HS-5 (cell line): ENCODE results near the gene TAS2R14.
A peak's percentile ranks its signal among the peaks of the same experiment; 100 is the strongest.

Source experiments
- DNase-seq: peaks from one replicate; pipeline ENCODE4 v3.0.0-alpha.2; 2012; ENCODE audit warnings: low read depth

The TAS2R14 gene, protein sequence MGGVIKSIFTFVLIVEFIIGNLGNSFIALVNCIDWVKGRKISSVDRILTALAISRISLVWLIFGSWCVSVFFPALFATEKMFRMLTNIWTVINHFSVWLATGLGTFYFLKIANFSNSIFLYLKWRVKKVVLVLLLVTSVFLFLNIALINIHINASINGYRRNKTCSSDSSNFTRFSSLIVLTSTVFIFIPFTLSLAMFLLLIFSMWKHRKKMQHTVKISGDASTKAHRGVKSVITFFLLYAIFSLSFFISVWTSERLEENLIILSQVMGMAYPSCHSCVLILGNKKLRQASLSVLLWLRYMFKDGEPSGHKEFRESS

DNA sequence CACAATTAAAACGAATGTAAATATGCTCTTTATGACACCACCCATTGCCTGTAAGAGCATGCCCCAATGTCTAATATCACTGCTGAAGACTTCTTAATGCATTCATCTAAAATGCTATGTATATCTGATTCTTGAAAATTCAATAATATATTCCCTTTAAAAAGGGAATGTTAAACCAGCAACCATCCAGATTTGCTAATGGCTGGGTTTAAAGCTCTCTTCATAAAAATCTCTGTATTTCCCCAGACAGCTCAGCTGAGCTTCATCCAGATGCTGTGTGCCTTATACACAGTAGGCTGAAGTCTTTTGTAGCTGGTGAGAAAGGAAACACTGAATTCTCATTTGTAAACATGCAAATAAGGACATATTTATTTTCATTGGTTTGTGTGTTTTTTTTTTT, at the start of gene TAS2R14:
Gene TAS2R14 (minus strand): TSS at position 101 of the 400 bp plus-strand sequence. CDS start 56 bp downstream, at position 45.
- DNase-seq = no peak

DNA sequence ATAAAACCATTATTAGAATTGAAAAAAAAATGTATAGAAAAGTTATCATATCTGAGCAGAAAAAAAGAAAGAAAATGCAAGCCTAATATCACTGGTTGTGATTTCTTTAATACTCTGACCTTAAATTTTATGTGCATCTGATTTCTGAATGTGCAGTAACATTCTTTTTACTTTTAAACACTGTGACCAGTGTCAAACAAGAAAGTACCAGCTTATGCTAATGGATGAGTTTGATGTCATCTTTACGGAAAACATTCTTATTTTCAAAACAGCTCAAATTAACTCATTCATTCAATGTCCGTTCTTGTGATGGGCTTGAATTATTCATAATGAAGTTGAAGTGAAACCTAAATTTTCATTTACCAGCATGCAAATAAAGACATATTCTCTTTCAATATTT, 47.7 kb upstream of the TAS2R14 start, which contains the start of gene TAS2R50:
Gene TAS2R50 (minus strand): TSS at position 101 of the 400 bp plus-strand sequence. CDS start 52 bp downstream, at position 49.
- DNase-seq = no peak

DNA sequence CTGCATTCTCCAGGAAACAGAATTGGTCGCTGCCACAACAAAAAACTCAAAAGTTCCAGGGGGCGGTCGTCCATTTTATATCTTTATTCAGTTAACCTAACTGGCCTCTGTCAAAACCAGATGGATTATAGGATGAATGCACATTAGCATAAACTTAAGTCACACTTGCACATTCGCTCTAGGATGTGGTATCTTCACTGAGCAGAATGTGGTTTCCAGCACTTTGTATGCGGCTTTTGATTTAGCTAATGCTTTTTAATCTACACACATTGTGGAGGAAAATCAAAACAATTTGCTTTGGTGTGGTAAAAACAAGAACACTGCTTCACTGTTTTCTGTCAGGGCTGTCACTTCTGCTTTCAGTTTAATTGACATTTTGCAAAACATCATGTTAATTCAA, 43.2 kb upstream of the TAS2R14 start:
- no peak for DNase-seq

DNA sequence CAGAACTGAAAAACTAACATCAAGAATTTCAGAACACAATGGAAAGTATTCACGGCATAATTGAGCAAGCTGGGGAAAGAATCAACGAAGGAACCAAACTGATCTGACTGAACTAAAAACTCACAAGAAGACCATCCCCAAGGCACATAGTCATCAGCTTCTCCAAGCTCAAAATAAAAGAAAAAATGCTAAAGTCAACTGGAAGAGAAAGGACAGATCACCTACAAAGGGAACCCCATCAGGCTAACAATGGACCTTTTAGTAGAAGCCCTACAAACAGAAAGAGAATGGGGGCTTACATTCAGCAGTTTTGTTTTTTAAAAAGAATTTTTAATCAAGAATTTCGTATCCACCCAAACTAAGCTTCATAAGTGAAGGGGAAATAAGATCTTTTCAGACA, 35.9 kb upstream of the TAS2R14 start:
- DNase-seq = no peak

DNA sequence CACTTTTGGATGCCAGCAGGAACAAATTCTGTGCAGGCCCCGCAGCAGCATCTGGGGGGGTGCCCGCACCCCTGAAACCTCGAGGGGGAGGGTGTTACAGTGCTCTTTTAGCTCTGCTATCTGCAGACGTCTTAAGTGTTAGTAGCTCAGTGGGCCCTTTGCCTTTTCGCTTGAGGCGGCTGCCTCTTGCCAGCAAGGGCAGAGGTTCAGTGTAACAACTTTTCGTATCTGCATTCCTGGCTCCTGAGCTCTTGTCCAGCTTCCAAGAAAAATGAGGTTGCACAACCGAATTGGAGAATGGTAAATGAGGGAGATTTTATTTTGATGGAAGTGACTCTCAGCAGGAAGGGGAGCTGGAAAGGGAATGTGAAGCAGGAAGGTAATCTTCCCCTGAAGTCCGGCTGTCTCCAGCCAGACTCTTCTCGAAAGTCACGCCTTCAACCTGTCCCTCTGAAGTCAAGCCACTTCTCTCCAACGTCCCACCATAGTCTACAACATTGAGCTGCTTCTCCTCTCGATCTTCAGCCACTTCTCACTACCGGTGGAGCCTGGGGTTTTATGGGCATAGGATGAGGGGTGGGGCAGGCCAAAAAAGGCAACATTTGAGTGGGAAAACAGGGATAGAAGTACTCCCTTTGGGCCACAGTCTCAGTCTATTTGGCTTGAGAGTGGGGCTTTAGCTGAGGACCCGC, 29.8 kb upstream of the TAS2R14 start:
- peak; percentile 40 for DNase-seq

DNA sequence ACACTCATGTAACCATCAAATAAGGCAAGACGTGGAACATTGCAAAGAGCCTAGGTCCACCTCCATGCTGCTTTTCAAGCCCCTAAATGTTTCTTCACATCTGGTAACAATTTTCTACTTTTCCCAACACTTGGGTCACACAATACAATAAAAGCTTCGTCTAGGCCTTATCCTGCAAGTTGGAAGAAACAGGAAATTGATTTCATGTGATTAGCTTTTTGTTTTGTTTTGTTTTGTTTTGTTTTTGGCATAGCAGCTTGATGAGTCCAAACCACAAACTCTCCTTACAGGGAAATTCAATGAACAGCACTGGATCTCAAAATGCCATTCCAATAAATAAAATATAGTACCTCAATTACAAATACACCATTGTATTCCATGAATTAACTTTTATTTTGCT, 28.3 kb upstream of the TAS2R14 start:
- DNase-seq = peak; percentile 56

DNA sequence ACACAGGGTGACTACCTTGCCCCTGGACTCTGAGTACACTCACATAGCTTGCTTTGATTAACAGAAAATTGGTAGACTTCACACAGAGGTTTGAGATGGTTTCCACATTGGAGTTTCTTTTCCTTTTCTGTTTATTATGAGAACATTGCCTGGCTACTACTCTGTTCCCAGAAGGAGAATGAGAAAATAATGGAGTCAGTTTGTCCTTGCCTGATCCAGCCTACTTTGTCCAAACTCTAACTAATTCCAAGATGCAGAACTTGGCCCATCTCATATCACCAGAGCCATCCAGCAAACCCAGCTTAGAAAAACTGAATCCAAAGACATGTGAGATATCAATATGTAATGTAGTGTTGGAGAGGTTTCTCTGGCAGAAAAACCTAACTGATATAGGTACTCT, 27.3 kb upstream of the TAS2R14 start:
- DNase-seq = no peak

DNA sequence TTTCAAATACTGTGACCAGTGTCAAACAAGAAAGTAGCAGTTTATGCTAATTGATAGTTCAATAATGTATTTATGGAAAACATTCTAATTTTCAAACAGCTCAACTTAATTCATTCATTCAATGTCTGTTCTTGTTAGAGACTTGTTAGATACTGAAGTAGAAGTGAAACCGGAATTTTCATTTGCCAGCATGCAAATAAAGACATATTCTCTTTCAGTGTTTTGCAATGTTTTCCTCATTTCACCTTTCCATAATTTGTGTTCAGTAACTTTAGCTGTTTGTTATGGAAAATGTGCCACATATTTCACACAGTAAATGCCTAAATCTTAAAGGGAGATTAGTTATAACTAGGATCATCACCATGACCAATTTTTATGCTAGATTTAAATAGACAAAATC, 26.4 kb upstream of the TAS2R14 start:
- DNase-seq = no peak

DNA sequence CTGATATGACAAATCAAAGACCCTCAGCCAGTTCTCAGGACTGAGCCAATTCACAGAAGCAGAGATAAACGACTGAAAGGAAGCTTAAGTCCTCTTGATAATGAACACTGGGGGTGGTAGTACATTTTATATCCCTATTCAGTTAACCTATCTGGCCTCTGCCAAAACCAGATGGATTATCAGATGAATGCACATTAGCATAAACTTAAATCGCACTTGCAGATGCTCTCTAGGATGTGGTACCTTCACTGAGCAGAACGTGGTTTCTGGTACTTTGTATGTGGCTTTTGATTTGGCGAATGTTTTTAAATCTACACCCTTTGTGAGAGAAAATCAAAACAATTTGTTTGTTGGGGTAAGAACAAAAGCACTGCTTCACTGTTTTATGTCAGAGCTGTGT, 21.1 kb upstream of the TAS2R14 start:
- DNase-seq = no peak

DNA sequence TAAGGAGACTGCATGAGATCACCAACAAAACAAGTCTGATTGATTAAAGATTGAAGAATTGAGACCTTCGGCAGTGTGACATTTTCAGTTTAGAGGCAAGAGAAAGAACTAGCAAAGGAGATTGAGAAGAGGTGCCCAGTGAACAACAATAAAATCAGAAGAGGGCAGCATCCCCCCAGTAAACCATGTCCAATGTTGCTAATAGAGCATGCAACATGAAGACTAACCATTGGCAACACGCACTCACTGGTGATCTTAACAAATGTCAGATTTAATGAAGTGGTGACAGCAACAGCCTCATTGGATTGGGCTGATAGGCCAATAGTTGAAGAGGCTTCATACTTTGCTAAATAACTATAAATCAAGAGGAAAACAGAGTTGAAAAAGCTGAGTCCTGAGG, 20.7 kb upstream of the TAS2R14 start:
- DNase-seq = no peak

DNA sequence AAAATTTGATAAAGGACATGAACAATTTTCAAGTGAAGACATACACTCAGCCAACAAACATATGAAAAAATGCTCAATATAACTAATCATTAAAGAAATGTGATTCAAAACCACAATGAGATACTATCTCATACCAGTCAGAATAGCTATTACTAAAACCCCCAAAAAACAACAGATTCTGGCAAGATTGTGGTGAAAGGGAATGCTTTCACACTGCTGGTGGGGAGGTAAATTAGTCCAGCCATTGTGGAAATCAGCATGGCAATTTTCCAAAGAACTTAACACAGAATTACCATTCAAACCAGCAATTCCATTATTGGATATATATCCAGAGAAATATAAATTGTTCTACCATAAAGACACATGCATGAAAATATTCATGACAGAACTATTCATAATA, 18.7 kb upstream of the TAS2R14 start:
- no peak for DNase-seq

DNA sequence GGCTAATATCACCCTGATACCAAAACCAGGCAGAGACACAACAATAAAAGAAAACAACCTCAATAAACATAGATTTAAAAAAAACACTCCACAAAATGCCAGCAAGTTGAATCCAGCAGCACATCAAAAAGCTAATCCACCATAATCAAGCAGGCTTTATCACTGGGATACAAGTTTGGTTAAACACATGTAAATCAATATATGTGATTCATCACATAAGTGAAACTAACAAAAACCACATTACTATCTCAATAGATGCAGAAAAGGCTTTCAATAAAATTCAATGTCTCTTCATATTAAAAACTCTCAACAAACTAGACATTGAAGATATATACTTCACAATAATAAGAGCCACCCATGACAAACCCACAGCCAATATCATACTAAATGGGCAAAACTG, 17.0 kb upstream of the TAS2R14 start:
- DNase-seq = no peak

DNA sequence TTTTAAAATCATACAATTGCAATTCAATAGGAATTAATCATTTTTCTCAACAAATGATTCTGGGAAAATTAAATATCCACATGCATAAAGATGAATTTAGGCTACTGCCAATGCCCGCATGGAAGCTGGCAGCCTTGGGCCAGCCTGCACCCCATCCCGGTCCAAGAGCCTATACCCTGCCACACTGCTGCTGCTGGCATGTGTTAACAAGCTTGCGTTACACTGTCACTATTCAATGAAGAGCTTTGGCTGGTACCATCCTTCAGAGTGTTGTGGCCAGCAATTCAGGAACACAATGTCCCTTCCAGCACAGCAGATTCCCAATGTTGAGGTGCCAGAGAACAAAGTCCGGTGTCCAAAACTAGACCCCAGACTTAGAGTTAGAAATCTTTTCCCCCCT, 13.6 kb upstream of the TAS2R14 start:
- DNase-seq = no peak

DNA sequence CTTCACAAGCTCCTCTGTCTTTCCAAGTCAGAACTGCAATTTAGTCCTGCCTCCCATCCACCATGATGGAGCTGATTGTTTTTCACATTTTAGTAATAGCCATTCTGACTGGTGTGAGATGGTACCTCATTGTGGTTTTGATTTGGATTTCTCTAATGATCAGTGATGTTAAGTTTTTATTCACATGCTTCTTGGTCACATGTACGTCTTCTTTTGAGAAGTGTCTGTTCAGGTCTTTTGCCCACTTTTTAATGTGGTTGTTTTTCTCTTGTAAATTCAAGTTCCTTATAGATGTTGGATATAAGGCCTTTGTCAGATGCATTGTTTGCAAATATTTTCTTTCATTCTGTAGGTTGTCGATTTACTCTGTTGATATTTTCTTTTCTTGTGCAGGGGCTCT, 4.1 kb upstream of the TAS2R14 start:
- no peak for DNase-seq

DNA sequence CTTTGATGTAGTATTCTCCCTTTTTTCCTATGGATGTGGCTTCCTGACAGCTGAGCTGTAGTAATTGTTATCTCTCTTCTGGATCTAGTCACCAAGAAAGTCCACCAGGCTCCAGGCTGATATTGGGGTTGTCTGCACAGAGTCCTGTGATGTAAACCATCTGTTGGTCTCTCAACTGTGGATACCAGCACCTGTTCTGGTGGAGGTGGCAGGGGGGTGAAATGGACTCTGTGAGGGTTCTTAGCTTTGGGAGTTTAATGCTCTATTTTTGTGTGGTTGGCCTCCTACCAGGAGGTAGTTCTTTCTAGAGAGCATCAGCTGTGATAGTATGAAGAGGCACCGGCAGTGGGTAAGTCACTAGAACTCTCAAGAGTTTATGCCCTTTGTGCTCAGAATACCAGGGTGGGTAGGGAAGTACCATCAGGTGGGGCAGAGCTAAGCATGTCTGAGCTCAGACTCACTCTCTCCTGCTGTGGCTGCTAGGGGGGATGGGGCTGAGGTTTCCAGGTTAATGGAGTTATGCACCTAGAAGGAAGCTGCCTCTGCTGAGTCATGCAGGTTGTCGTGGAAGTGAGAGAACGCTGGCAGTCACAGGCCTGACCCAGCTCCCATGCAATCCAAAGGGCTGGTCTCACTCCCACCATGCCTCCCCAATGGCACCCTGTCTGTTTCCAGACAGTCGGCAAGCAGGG, 3.0 kb upstream of the TAS2R14 start:
- DNase-seq = no peak

DNA sequence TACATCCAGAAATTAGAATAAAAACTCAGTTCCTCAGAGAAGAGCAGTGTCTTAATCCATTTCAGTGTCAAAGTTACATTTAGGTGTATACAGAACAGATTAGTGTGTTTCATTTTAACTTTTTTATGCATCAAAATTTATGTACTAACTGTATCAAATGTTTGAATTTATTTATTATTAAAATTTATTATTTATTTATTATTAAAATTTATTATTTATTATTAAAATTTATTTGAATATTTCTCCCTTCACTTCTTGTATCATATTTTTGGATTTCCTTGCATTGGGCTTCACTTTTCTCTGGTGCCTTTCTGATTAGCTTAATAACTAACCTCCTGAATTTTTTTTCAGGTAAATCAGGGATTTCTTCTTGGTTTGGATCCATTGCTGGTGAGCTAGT, 2.3 kb upstream of the TAS2R14 start:
- no peak for DNase-seq

DNA sequence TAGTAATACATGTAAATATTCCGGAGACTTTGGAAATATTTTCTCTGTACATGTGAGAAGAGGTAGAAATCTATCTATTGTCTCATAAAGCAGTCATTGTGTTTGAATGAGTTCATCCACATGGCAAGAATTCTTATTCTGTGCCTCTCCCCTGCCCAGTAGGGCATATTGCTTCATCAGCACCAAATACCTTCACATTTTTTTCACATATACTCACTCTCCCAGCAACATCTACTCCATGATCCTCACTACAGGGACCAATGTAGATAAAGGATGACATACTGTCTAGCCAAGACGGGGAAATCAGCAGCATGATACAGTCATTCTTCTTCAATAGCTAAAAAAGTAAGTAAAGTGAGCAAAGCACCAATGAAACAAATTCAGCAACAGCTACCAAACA, 1.3 kb upstream of the TAS2R14 start:
- DNase-seq = peak; percentile 80

DNA sequence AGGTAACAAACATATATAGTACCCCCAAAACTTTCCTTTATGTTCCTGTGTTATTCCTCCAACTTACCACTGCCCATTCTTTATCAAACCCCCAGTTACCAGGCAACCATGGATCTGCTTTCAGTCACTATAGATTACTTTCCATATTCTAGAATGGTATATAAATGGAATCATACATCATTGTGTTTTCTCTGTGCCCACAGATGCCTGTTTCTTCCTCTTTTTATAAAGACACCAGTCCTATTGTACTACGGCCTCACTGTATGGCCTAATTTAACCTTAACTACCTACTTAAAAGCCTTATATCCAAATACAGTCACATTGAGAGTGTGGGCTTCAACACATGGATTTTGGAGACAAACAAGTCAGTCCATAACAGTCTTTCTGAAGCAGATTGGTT, 2.6 kb downstream of the TAS2R14 start:
- no peak for DNase-seq

DNA sequence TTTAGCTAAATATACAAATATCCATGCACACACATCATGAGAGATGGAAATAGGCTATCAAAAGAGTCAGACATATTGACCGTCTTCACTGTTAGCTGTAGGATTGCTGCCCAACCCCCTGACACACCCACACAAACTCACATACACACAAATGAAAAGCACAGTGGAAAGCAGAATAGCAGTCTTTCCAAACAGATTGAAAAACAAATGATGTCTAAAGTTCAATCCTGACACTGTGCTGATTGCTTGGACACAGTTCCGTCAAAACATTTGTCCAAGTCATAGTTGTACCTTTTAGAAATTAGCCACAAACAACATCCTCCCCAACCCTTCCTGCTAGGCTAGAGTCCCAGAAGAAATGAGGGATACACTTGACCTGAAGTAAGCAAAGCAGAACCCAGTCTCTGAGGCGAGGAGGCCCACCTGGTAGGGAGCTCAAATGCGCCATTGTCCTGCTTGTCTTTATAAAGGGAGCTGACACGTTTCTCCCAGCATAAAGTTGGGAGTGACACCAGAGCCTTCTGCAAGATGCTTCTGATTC, 10.2 kb downstream of the TAS2R14 start, which contains the start of gene PRH2:
Gene PRH2 (plus strand): TSS at position 491 of the 541 bp plus-strand sequence. CDS start 38 bp downstream, at position 529.
- DNase-seq = no peak

DNA sequence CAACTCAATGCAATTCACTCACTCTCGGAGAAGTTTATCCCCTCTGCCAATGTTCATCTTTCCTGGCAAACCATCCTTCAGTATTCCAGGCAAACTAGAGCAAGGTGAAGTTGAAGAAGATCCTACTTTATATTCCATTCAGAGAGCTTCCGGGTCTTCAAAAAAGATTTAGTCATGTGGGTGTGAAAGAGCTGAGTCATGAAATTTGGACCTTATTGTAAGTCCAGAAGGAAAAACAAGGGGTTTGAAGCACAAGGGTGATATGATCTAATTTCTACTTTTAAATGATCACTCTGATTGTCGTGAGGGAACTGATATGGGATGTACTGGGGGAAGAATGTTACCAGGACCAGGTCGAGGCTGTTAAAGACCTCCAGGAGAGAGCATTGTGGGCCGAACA, 12.8 kb downstream of the TAS2R14 start:
- DNase-seq = no peak

DNA sequence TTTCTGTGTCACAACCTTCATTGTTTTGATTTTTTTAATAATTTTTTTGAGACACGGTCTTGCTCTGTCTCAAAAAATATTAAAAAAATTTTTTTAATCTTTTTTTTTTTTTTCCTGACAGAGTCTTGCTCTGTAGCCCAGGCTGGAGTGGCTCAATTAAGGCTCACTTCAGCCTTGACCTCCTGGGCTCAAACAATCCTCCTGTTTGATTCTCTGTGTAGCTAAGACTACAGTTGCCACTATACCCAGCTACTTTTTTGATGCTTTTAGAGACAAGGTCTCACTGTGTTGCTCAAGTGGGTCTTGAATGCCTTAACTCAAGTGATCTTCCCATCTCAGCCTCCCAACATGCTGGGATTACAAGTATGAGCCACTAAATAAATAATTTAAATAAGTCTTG, 19.3 kb downstream of the TAS2R14 start:
- no peak for DNase-seq

DNA sequence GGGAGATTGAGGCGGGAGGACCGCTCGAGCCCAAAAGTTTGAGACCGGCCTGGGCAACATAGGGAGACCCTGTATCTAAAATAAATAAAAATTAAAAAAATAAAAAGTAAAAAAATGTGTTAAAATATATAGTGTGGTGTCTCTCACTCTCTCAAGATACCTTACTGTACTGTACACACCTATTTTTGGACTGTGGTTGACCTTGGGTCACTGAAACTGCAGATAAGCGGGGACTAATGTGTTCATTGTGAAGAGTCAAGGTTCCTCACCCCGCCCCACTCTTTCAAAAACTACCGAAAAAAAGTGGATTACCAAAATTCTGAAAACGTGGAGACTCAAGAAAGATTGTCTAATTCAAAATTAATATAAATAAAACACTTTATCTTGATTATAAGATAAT, 28.7 kb downstream of the TAS2R14 start:
- no peak for DNase-seq

DNA sequence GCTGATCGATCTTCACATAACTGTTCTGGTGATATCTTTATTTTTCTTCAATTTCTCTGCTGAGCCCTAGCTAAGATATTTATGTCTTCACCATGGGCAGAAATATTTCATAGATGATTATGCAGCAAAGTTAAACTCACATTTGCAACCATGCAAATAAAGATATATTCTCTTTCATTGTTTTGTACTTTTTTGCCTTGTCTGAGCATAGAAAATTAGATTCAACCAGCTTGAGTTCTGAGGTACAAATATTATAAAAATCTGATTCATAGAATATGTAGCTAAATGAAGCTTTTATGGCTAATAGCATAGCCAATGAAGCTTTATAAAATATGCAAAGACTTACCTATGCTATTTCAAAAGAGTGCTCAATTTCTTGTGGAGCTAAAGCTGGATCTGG, 29.6 kb downstream of the TAS2R14 start, which contains the start of gene TAS2R13:
Gene TAS2R13 (minus strand): TSS at position 101 of the 400 bp plus-strand sequence. CDS start 264 bp downstream, outside the sequence.
- no peak for DNase-seq
